Stimulated activated CD4-positive, alpha-beta T cell treated with anti-CD3 and anti-CD28 coated beads, Interleukin-1b, Interleukin-23, amount 100 ng/mL, for 1 hour (primary cell): ENCODE data around the gene PLXNB3.

Experiments used
- DNase-seq, 2 donors: peaks; one replicate each; pipeline ENCODE4 v3.0.0-alpha.2; 2020; ENCODE audit warnings: low read depth in 2 of 2

Gene PLXNB3

GRCh38 chrX:153791104-153791852, 27.2 kb downstream of the PLXNB3 start:
- DNase-seq: no peak

- no peak for DNase-seq
Observed at GRCh38 chrX:153792368-153792767, 28.3 kb downstream of the PLXNB3 start.

GRCh38 chrX:153793291-153793690, 29.2 kb downstream of the PLXNB3 start:
- DNase-seq: no peak

DNA sequence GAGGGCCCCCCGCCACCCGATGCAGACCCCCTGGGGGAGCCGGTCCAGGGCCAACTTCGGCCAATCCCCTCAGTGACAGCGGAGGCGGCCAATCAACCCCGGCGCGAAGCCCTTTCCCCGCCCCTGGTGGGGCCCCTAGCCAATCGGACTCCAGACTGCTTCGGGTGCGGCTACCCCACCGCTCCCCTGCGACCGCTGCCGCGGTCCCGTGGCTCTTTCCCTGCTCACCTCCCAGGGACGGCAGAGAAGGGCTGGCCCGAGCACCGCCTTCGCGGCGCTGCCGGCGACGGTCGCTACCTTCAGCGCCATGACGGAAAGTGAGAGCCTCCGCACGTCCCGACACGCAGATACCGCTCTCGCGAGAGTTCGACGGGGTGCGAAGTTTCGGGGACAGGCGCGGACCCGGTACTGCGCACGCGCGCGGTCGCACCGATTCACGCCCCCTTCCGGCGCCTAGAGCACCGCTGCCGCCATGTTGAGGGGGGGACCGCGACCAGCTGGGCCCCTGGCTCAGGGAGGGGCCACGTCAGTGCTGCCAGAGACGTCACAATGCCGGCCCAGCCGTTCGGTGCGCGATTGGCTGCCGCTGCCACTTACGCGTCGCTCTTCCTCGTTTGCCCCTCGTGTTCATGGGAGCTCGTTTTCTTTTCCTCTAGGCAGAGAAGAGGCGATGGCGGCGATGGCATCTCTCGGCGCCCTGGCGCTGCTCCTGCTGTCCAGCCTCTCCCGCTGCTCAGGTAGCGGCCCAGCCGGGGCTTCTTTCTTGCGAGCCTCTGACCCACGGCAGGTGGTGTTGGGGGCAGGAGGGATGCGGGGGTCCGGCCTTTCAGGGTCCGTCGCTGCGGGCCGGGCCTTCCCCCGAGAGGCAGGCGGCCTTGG, 30.2 kb downstream of the PLXNB3 start, which contains the start of the genes IDH3G and SSR4:
IDH3G (minus strand) TSS at position 358 of the 879 bp plus-strand sequence; CDS start at position 309, 49 bp downstream.
SSR4 (plus strand) TSS at position 651 of the 879 bp plus-strand sequence; CDS start at position 671, 20 bp downstream.
- peak; percentile 77 to 88 for DNase-seq

GRCh38 chrX:153794897-153795816, 31.1 kb downstream of the PLXNB3 start:
- no peak for DNase-seq

DNA sequence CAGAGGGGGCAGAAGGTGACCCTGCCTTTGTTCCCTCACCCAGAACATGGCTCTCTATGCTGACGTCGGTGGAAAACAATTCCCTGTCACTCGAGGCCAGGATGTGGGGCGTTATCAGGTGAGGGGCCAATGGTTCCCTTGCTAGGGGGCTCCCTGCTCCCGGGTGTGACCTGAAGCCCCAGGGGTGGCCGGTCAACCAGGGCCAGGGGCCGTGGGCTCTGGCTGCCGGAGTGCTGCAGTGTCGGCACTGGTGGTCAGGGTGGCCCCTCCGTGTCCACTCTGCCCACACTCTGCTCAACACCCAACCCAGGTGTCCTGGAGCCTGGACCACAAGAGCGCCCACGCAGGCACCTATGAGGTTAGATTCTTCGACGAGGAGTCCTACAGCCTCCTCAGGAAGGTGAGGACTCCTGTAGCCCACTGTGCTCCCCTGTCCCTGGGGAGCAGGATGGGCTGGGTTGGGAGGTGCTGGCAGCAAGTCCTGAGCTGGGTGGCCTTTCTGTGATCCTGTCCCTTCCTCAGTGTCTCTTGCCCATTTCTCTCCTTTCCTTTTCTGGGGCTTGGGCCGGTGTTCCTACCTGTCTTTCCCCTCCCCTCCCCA, 33.5 kb downstream of the PLXNB3 start:
- DNase-seq: no peak

DNA sequence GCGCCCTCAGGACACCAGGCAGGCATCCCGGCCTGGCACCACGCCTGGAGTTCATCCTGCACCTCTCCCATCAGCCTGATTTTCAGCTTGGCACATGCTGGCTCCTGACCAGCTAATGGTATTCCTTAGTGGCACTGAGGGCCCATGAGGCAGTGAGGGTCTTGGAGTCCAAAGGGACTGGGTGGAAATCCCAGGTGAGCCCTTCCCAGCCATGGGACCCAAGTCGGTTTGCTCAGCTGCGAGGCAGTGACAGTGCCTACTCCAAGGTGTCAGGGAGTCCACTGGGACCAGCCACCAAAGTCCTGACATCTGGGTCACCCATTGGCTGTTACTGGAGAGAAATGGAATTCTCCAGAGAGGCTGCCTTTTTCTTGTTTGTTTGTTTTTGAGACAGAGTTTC, 35.3 kb downstream of the PLXNB3 start:
- DNase-seq: no peak

- DNase-seq: no peak
Observed at GRCh38 chrX:153800177-153800722, 36.2 kb downstream of the PLXNB3 start.

- DNase-seq: no peak
Observed at GRCh38 chrX:153800746-153801145, 36.7 kb downstream of the PLXNB3 start.

- no peak for DNase-seq
Observed at GRCh38 chrX:153801669-153802068, 37.6 kb downstream of the PLXNB3 start.

DNA sequence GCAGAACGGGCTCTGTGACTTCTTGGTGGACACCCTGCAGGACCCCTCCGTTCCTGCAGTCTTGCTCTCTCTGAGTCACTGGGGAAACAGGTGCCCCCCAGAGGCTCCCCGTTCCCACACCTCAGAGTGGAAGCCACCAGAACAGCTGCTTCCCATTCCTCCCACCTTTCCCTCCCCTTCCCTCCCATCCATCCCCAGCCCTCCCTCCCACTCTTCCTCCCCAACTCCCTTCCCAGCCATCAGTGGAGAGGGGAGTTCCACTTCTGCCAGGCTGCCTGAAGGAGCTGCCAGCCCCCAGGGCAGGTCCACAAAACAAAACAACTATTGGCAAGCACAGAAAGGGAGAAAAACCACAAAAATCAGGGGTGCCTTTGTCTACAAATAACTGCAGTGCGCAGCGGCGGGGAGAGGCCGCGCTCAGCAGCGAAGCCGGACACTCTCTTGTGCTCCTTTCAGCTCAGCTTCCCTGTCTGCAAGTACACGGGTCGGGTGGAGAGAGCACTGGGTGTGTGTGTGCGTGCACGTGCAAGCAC, 38.5 kb downstream of the PLXNB3 start:
- DNase-seq: no peak

- no peak for DNase-seq
Observed at GRCh38 chrX:153803211-153804099, 39.4 kb downstream of the PLXNB3 start.

GRCh38 chrX:153804100-153804595, 40.1 kb downstream of the PLXNB3 start:
- DNase-seq: no peak

- no peak for DNase-seq
Observed at GRCh38 chrX:153804621-153805020, 40.6 kb downstream of the PLXNB3 start.

GRCh38 chrX:153805436-153805835, 41.4 kb downstream of the PLXNB3 start:
- no peak for DNase-seq

DNA sequence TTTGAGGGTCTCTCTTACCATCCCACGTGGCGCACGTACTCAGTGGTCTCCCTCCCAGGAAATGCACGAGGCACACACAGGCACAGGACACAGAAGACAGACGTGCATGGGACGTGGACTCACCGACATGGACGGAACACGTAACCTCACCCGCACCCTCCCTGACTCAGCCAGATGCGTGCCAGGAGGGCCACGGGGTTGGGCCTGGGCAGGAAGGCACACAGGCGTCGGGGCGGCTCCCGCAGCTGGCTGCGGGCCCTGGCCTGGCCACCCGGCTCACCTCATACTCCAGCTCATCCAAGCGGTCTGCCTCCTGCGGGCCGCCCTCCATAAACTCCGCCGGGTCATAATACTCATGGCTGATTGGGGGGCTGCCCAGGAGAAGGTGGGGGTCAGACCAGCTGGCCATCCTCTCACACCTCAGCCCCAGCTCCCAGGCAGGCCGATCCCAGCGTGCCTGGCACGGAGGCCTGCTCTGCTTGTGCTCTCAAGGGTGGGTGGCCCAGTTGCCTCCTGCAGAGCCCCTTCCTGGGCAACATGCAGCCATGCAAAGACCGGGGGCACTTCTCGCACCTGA, 43.0 kb downstream of the PLXNB3 start:
- no peak for DNase-seq

GRCh38 chrX:153807976-153808375, 43.9 kb downstream of the PLXNB3 start:
- DNase-seq: no peak

- no peak for DNase-seq
Observed at GRCh38 chrX:153812220-153812619, 48.2 kb downstream of the PLXNB3 start.

DNA sequence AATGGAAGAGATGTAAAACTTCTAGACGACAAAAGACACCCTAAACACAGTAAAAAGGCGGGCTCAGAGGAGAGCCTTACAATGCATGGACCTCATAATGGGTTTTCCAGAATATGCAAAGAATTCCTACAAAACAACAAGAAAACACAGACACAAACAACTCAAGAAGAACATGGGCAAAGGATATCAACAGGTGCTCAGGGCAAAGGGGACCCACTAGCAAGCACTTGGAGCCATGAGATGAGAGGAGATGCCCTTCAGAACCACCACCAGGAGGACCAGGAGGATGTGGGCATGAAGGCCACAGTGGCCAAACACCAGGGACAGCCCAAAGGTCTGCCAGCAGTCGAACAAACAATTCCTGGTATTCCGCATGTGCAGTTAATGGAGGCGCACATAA, 49.1 kb downstream of the PLXNB3 start:
- DNase-seq: no peak
